CD4-positive, alpha-beta T cell (primary cell): ENCODE data around the gene PTX4. TPM values are rescaled to one million over a fixed set of nuclear protein-coding genes. Genes with fewer than 3 reads are reported as not detected.

Experiments used
- ATAC-seq: fragments of 200-7000 bp; cut with Tn5 transposase; one replicate; pipeline ENCODE4 v1.10.0; 2022; ENCODE audit warnings: mild to moderate bottlenecking; ENCODE audit not compliant: poor library complexity
- CTCF ChIA-PET: fragments of 350-600 bp; sonication (Branson Sonifier 250); formaldehyde crosslinking; loops from one replicate; lab custom pipeline; 2021; ENCODE audit warnings: antibody characterized with exemption, inconsistent platforms; lab: Charles Lee
- POLR2A ChIA-PET: fragments of 350-600 bp; sonication (Branson Sonifier 250); formaldehyde crosslinking; loops from one replicate; lab custom pipeline; 2021; ENCODE audit warnings: antibody characterized with exemption, inconsistent platforms; lab: Charles Lee
- DNase-seq, 14 experiments: peaks; one replicate each; pipeline ENCODE4 v3.0.0-alpha.2; 2013 to 2020; ENCODE audit warnings: mixed read lengths in 2 of 14
- H3K27ac ChIP-seq, 2 donors: one replicate each; pipeline versions ENCODE4 v1.5.1 to v1.7.0; 2013; ENCODE audit warnings: low read length in 2 of 2, low read depth in 1 of 2, mild to moderate bottlenecking in 1 of 2
- H3K27me3 ChIP-seq, 2 experiments: 1 replicate in 1 of 2; 2 replicates in 1 of 2; pipeline versions ENCODE4 v1.6.1 to v1.7.0; 2013; ENCODE audit warnings: low read length in 2 of 2, control low read depth in 1 of 2, mild to moderate bottlenecking in 1 of 2, moderate library complexity in 1 of 2; ENCODE audit not compliant: insufficient read depth in 2 of 2, control insufficient read depth in 1 of 2
- H3K36me3 ChIP-seq: one replicate; pipeline ENCODE4 v1.6.1; 2013; ENCODE audit warnings: low read length, control low read depth; ENCODE audit not compliant: insufficient read depth
- H3K4me1 ChIP-seq: one replicate; pipeline ENCODE4 v1.6.1; 2013; ENCODE audit warnings: low read length, control low read depth; ENCODE audit not compliant: insufficient read depth
- H3K4me3 ChIP-seq: one replicate; pipeline ENCODE4 v1.5.1; 2013; ENCODE audit warnings: mild to moderate bottlenecking, low read length, moderate library complexity
- H3K9me3 ChIP-seq, 2 experiments: 1 replicate in 1 of 2; 2 replicates in 1 of 2; pipeline versions ENCODE4 v1.6.1 to v1.7.0; 2013; ENCODE audit warnings: low read length in 2 of 2, mild to moderate bottlenecking in 2 of 2, control low read depth in 1 of 2, moderate library complexity in 1 of 2; ENCODE audit not compliant: control insufficient read depth in 1 of 2, insufficient read depth in 1 of 2
- H3K27ac Mint-ChIP-seq: one replicate; pipeline ENCODE4 v1.8.0; 2020; ENCODE audit warnings: mixed read lengths
- H3K27me3 Mint-ChIP-seq: one replicate; pipeline ENCODE4 v1.8.0; 2021; ENCODE audit warnings: mixed read lengths
- H3K36me3 Mint-ChIP-seq: one replicate; pipeline ENCODE4 v1.8.0; 2021; ENCODE audit warnings: low read depth, mixed read lengths
- H3K4me1 Mint-ChIP-seq: one replicate; pipeline ENCODE4 v1.8.0; 2021; ENCODE audit warnings: low read depth, mixed read lengths
- H3K4me3 Mint-ChIP-seq: one replicate; pipeline ENCODE4 v1.8.0; 2020; ENCODE audit warnings: mild to moderate bottlenecking, mixed read lengths
- H3K9me3 Mint-ChIP-seq: one replicate; pipeline ENCODE4 v1.8.0; 2020; ENCODE audit warnings: mixed read lengths
- CTCF ChIP-seq: fragments of 200-600 bp; IDR thresholded peaks from one replicate; pipeline ENCODE4 v1.8.0; 2022; ENCODE audit warnings: antibody characterized with exemption, mild to moderate bottlenecking
- intact Hi-C, 2 experiments: fragments of 100-400 bp; cut with DNase I in 1 of 2; cut with micrococcal nuclease in 1 of 2; formaldehyde crosslinking; loops; one replicate each; pipeline versions ENCODE4 v1.15.1 to v1.9.0; 2023 to 2025; cut with DNase I, micrococcal nuclease
- polyA plus RNA-seq, 2 donors: library from polyadenylated mRNA; unstranded; fragments of 120-200 nt; gene quantifications; one replicate each; pipeline ENCODE4 v1.2.1, GENCODE V29; 2013
- total RNA-seq, 174 experiments: library from RNA in 2 of 174; stranded (reverse) in 2 of 174; gene quantifications; one replicate each; pipeline ENCODE4 v1.2.3 and lab custom pipeline; 2021 to 2026

The PTX4 gene
- not detected for total RNA-seq
- 0.16 TPM for polyA plus RNA-seq (2013, experiment 1 of 2)
- 0.03 TPM for polyA plus RNA-seq (2013, experiment 2 of 2)
- total RNA-seq (lab: John Stamatoyannopoulos, UW), result 0 to 0.35 (median 0) reads per million in 172 experiments

- Mint-ChIP-seq H3K36me3 (peaks cover 5% of the 10 kb centered on the region), H3K27me3 (no peaks in the 10 kb centered on the region), H3K27ac (no peak within 1 kb of the TSS), H3K4me1 (peaks cover 10% of the 10 kb centered on the region), H3K4me3 (no peak within 1 kb of the TSS), H3K9me3 (no peaks in the 10 kb centered on the region)
- Histone ChIP-seq H3K4me1 (peaks cover 13% of the 10 kb centered on the region), H3K9me3 (peaks cover 0 to 7% of the 10 kb centered on the region in 2 experiments), H3K36me3 (no peaks in the 10 kb centered on the region), H3K4me3 (no peak within 1 kb of the TSS), H3K27me3 (no peaks in the 10 kb centered on the region), H3K27ac (no peak within 1 kb of the TSS)
- TF ChIP-seq CTCF, result no peak
- ChIA-PET CTCF (no interaction called here), POLR2A (interaction anchor here (0.9 kb wide), 1 partner anchor 68 kb away, joined by 4 read pairs; the partner anchor contains the start of gene UQCC4)
- DNase-seq, result no peak
- intact Hi-C loops, result no loop called here
- no peak for ATAC-seq
These were observed at the start of gene PTX4 for GRCh38 chr16:1488619-1489018. Gene PTX4, minus strand, starts transcription at chr16:1488944. Its CDS starts 35 bp downstream, at chr16:1488909.

GRCh38 chr16:1537763-1538289 lies 49.1 kb upstream of the PTX4 start:
- Mint-ChIP-seq H3K4me1 (peaks cover 69% of the 10 kb centered on the region), H3K27me3 (no peaks in the 10 kb centered on the region), H3K27ac (peak overlapping the region; percentile 98), H3K36me3 (peaks cover 85% of the 10 kb centered on the region), H3K4me3 (peak overlapping the region; percentile 99), H3K9me3 (no peaks in the 10 kb centered on the region)
- Histone ChIP-seq H3K27me3 (no peaks in the 10 kb centered on the region), H3K36me3 (peaks cover 77% of the 10 kb centered on the region), H3K4me1 (peaks cover 81% of the 10 kb centered on the region), H3K4me3 (peak overlapping the region; percentile 98), H3K9me3 (no peaks in the 10 kb centered on the region), H3K27ac (peak overlapping the region; percentile 12 to 55)
- peak in 10 of 14 experiments; percentile 25 to 66 (median 42) for DNase-seq
- peak; percentile 30 for ATAC-seq
- TF ChIP-seq CTCF, result no peak
- ChIA-PET CTCF (interaction anchor here (0.7 kb wide), 1 partner anchor 174 kb away, joined by 4 read pairs; no protein-coding TSS in a partner anchor), POLR2A (interaction anchor here (0.8 to 4.5 kb wide), 11 partner anchors 9 to 574 kb away, joined by 3 to 18 read pairs (median 3); partner anchors contain the start of gene TELO2)
- intact Hi-C loops, result loop anchor here (5.0 to 10.0 kb wide), 3 partner anchors 63 to 234 kb away; partner anchors contain the start of genes CLCN7 (in 1 of the 2), EME2 (in 1 of the 2), MRPS34 (in 1 of the 2) and NME3 (in 1 of the 2)

GRCh38 chr16:1537138-1537577 lies 48.4 kb upstream of the PTX4 start:
- peak overlapping the region; percentile 99 for H3K4me3 Mint-ChIP-seq
- no peak for ATAC-seq
- peaks cover 70% of the 10 kb centered on the region for H3K36me3 ChIP-seq

More at GRCh38 chr16:1537138-1537577, 48.4 kb upstream of the PTX4 start:
- intact Hi-C loops, result loop anchor here (5.0 to 10.0 kb wide), 3 partner anchors 62 to 235 kb away; partner anchors contain the start of genes CLCN7 (in 1 of the 2), EME2 (in 1 of the 2), MRPS34 (in 1 of the 2) and NME3 (in 1 of the 2)
- H3K27ac Mint-ChIP-seq, result peak overlapping the region; percentile 98
- no peaks in the 10 kb centered on the region for H3K9me3 Mint-ChIP-seq
- Histone ChIP-seq H3K4me1 (peaks cover 81% of the 10 kb centered on the region), H3K4me3 (peak overlapping the region; percentile 98), H3K27ac (peak overlapping the region; percentile 12 to 55), H3K27me3 (no peaks in the 10 kb centered on the region), H3K9me3 (no peaks in the 10 kb centered on the region)
- H3K36me3 Mint-ChIP-seq, result peaks cover 78% of the 10 kb centered on the region
- H3K27me3 Mint-ChIP-seq, result no peaks in the 10 kb centered on the region
- CTCF ChIA-PET, result interaction anchor here (0.7 kb wide), 1 partner anchor 174 kb away, joined by 4 read pairs; no protein-coding TSS in a partner anchor
- POLR2A ChIA-PET, result interaction anchor here (0.8 to 4.5 kb wide), 6 partner anchors 10 to 573 kb away, joined by 3 to 18 read pairs (median 4); partner anchors contain the start of gene TELO2
- DNase-seq, result peak in 1 of 14 experiments; percentile 64
- TF ChIP-seq CTCF, result no peak
- H3K4me1 Mint-ChIP-seq, result peaks cover 66% of the 10 kb centered on the region
